Measurements from ENCODE around the gene LYPLA2.
"Not testable (repeated sequence)": the region's sequence is repeated elsewhere in the genome, so short reads cannot be mapped to it uniquely, and the experiment has no call there.

GRCh38 chr1:23794732-23795182 lies 3.8 kb downstream of the LYPLA2 start:
- not testable (repeated sequence) for TF ChIP-seq CTCF (IDR thresholded peaks at IDR 0.05; ENCODE audit: control extremely low read depth in 1 of 3, insufficient read depth in 1 of 3, low read depth in 1 of 3, low read length in 3 of 3); RAD21 (IDR thresholded peaks at IDR 0.05 in 1 of 2, conservative IDR thresholded peaks at IDR 0.05 in 1 of 2; ENCODE audit: low read depth in 2 of 2, low read length in 2 of 2); TAF7 (optimal IDR thresholded peaks at IDR 0.05; ENCODE audit: borderline replicate concordance, low read depth, low read length); CEBPB (IDR thresholded peaks at IDR 0.05; ENCODE audit: low read depth, low read length)

Measured in H1 (cell line).